GM20000 (cell line): ENCODE measurements around the gene HNRNPA2B1.
"Not testable (repeated sequence)": the region's sequence is repeated elsewhere in the genome, so short reads cannot be mapped to it uniquely, and the experiment has no call there.

Experiments
- DNase-seq: peaks from one replicate; pipeline ENCODE4 v3.0.0; 2012; ENCODE audit warnings: low spot score
- TF ChIP-seq, protein P1 (sequence below): IDR thresholded peaks from 2 replicates; pipeline ENCODE4 v1.5.1; 2012; ENCODE audit warnings: mild to moderate bottlenecking, control low read depth; ENCODE audit errors: extremely low read depth, missing control alignments

The HNRNPA2B1 gene

GRCh38 chr7:26185844-26186180, 14.7 kb downstream of the HNRNPA2B1 start:
- no peak for DNase-seq
- TF ChIP-seq, protein P1, sequence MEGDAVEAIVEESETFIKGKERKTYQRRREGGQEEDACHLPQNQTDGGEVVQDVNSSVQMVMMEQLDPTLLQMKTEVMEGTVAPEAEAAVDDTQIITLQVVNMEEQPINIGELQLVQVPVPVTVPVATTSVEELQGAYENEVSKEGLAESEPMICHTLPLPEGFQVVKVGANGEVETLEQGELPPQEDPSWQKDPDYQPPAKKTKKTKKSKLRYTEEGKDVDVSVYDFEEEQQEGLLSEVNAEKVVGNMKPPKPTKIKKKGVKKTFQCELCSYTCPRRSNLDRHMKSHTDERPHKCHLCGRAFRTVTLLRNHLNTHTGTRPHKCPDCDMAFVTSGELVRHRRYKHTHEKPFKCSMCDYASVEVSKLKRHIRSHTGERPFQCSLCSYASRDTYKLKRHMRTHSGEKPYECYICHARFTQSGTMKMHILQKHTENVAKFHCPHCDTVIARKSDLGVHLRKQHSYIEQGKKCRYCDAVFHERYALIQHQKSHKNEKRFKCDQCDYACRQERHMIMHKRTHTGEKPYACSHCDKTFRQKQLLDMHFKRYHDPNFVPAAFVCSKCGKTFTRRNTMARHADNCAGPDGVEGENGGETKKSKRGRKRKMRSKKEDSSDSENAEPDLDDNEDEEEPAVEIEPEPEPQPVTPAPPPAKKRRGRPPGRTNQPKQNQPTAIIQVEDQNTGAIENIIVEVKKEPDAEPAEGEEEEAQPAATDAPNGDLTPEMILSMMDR, result no peak

- no peak for DNase-seq
- TF ChIP-seq, protein P1, result no peak
Observed at GRCh38 chr7:26185131-26185843, 15.3 kb downstream of the HNRNPA2B1 start.

- DNase-seq, result not testable (repeated sequence)
Observed at GRCh38 chr7:26184281-26185101, 16.1 kb downstream of the HNRNPA2B1 start.

DNA sequence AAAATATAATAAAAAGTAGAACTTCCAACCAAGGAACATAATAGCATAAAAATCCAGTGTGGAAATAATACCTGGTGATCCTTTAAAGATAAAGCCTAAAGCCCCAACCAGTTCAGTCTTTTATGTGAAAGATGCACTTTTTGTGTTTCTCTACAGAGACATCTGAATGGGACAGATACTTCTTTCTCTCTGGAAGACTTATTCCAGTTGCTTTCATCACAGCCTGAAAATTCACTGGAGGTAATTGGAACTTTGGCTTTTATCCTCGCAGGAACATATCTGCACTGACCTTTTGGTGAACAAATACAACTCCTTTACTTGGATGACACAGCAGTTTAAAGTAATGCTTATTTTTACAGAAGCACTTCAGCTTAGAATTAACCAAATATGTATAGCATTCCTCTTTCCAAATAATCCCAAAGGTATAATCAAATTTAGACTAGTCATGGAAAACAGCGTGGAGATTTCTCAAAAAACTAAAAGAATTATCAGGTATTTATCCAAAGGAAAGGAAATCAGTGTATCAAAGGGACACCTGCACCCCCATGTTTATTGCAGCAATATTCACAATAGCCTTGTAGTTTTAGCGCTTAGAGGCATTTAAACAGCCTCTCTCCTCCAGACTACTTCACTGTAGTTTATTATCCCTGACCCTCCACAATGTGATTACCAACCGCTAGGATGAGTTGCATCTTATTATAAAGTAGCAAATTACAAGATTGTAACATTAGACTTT, 16.8 kb downstream of the HNRNPA2B1 start:
- TF ChIP-seq, protein P1, result no peak
- DNase-seq, result no peak

DNA sequence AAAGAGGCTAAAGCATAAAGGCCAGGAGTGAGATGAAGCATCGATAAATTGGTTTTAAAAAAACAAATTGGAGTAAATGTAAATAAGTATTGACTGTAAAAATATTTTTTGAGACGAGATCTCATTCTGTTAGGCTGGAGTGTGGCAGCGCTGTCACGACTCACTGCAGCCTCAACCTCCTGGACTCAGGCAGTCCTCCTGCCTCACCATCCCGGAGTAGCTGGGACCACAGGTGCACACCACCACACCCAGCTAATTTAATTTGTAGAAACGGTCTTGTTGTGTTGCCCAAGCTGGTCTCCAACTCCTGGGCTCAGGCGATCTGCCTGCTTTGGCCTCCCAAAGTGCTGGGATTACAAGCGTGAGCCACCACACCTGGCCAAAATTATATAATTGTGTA, 17.8 kb downstream of the HNRNPA2B1 start:
- no peak for DNase-seq
- TF ChIP-seq, protein P1, result no peak

GRCh38 chr7:26182283-26182682, 18.3 kb downstream of the HNRNPA2B1 start:
- DNase-seq, result no peak
- TF ChIP-seq, protein P1, result no peak

GRCh38 chr7:26181474-26182227, 18.9 kb downstream of the HNRNPA2B1 start:
- no peak for DNase-seq

More at GRCh38 chr7:26181474-26182227, 18.9 kb downstream of the HNRNPA2B1 start:
- TF ChIP-seq, protein P1, result no peak
